ENCODE results near the gene MTFMT. TPM values are rescaled to one million over a fixed set of nuclear protein-coding genes. Genes with fewer than 3 reads are reported as not detected.

Gene MTFMT
- polyA plus RNA-seq, 4 donors: 9.7 to 14.8 (median 12.9) TPM

- Histone ChIP-seq H3K27me3 (ENCODE audit: control insufficient read depth in 3 of 3, insufficient read depth in 3 of 3, low read length in 3 of 3) (no peaks in the 10 kb centered on the region), H3K36me3 (ENCODE audit: control insufficient read depth in 3 of 3, insufficient read depth in 2 of 3, low read depth in 1 of 3, low read length in 3 of 3) (peaks cover 8 to 39% (median 10%) of the 10 kb centered on the region in 3 donors), H3K9me3 (ENCODE audit: control insufficient read depth in 2 of 2, insufficient read depth in 1 of 2, low read depth in 1 of 2, low read length in 1 of 2) (no peaks in the 10 kb centered on the region), H3K4me1 (ENCODE audit: control insufficient read depth in 3 of 3, insufficient read depth in 2 of 3, low read depth in 1 of 3, low read length in 2 of 3) (peaks cover 0 to 41% (median 0%) of the 10 kb centered on the region in 3 donors), H3K27ac (ENCODE audit: low read depth in 1 of 3, low read length in 2 of 3) (peak overlapping the region in 2 of 3 donors; percentile 37 to 39), H3K4me3 (ENCODE audit: low read depth in 1 of 3, low read length in 3 of 3) (no peak overlapping the region)
- DNase-seq (no peak), FAIRE-seq (no peak)
- 96 to 97% (median 96%) methylated on average over 1 of the region's 1 CpG for WGBS, 3 donors
Measured at GRCh38 chr15:64982472-64982871, 47.0 kb downstream of the MTFMT start.

GRCh38 chr15:64981812-64982431 is 47.5 kb downstream of the MTFMT start:
- DNase-seq: peak; percentile 76 to 87
- FAIRE-seq: no peak
- H3K27ac ChIP-seq (ENCODE audit: low read depth in 1 of 3, low read length in 2 of 3): peak overlapping the region; percentile 6 to 80 (median 37)

GRCh38 chr15:64979252-64979710 is 50.2 kb downstream of the MTFMT start:
- H3K4me1 ChIP-seq (ENCODE audit: control insufficient read depth in 3 of 3, insufficient read depth in 2 of 3, low read depth in 1 of 3, low read length in 2 of 3): peaks cover 0 to 25% (median 0%) of the 10 kb centered on the region in 3 donors
- H3K36me3 ChIP-seq (ENCODE audit: control insufficient read depth in 3 of 3, insufficient read depth in 2 of 3, low read depth in 1 of 3, low read length in 3 of 3): peaks cover 8 to 47% (median 16%) of the 10 kb centered on the region in 3 donors
- FAIRE-seq: no peak
- H3K4me3 ChIP-seq (ENCODE audit: low read depth in 1 of 3, low read length in 3 of 3): no peak overlapping the region
- DNase-seq: no peak
- no peak overlapping the region for H3K27ac ChIP-seq (ENCODE audit: low read depth in 1 of 3, low read length in 2 of 3)
- no peaks in the 10 kb centered on the region for H3K9me3 ChIP-seq (ENCODE audit: control insufficient read depth in 2 of 2, insufficient read depth in 1 of 2, low read depth in 1 of 2, low read length in 1 of 2)
- 83 to 96% (median 95%) methylated on average over 7 of the region's 7 CpGs for WGBS, 3 donors
- H3K27me3 ChIP-seq (ENCODE audit: control insufficient read depth in 3 of 3, insufficient read depth in 3 of 3, low read length in 3 of 3): no peaks in the 10 kb centered on the region

More at GRCh38 chr15:64981812-64982431, 47.5 kb downstream of the MTFMT start:
- no peak overlapping the region for H3K4me3 ChIP-seq (ENCODE audit: low read depth in 1 of 3, low read length in 3 of 3)
- H3K9me3 ChIP-seq (ENCODE audit: control insufficient read depth in 2 of 2, insufficient read depth in 1 of 2, low read depth in 1 of 2, low read length in 1 of 2): no peaks in the 10 kb centered on the region
- H3K4me1 ChIP-seq (ENCODE audit: control insufficient read depth in 3 of 3, insufficient read depth in 2 of 3, low read depth in 1 of 3, low read length in 2 of 3): peaks cover 0 to 37% (median 0%) of the 10 kb centered on the region in 3 donors
- peaks cover 8 to 44% (median 11%) of the 10 kb centered on the region in 3 donors for H3K36me3 ChIP-seq (ENCODE audit: control insufficient read depth in 3 of 3, insufficient read depth in 2 of 3, low read depth in 1 of 3, low read length in 3 of 3)
- 49 to 75% (median 55%) methylated on average over 6 of the region's 6 CpGs for WGBS, 3 donors
- no peaks in the 10 kb centered on the region for H3K27me3 ChIP-seq (ENCODE audit: control insufficient read depth in 3 of 3, insufficient read depth in 3 of 3, low read length in 3 of 3)

- no peaks in the 10 kb centered on the region for H3K9me3 ChIP-seq (ENCODE audit: control insufficient read depth in 2 of 2, insufficient read depth in 1 of 2, low read depth in 1 of 2, low read length in 1 of 2)
- no peaks in the 10 kb centered on the region for H3K27me3 ChIP-seq (ENCODE audit: control insufficient read depth in 3 of 3, insufficient read depth in 3 of 3, low read length in 3 of 3)
- 85 to 94% (median 91%) methylated on average over 5 of the region's 5 CpGs for WGBS, 3 donors
- H3K36me3 ChIP-seq (ENCODE audit: control insufficient read depth in 3 of 3, insufficient read depth in 2 of 3, low read depth in 1 of 3, low read length in 3 of 3): peaks cover 14 to 68% (median 24%) of the 10 kb centered on the region in 3 donors
- H3K27ac ChIP-seq (ENCODE audit: low read depth in 1 of 3, low read length in 2 of 3): no peak overlapping the region
- no peak overlapping the region for H3K4me3 ChIP-seq (ENCODE audit: low read depth in 1 of 3, low read length in 3 of 3)
- no peak for DNase-seq
- peaks cover 0 to 4% (median 0%) of the 10 kb centered on the region in 3 donors for H3K4me1 ChIP-seq (ENCODE audit: control insufficient read depth in 3 of 3, insufficient read depth in 2 of 3, low read depth in 1 of 3, low read length in 2 of 3)
- no peak for FAIRE-seq
Measured at GRCh38 chr15:64975390-64975789, 54.0 kb downstream of the MTFMT start.

GRCh38 chr15:64970698-64971097 is 58.7 kb downstream of the MTFMT start:
- Histone ChIP-seq H3K36me3 (ENCODE audit: control insufficient read depth in 3 of 3, insufficient read depth in 2 of 3, low read depth in 1 of 3, low read length in 3 of 3) (peaks cover 21 to 65% (median 22%) of the 10 kb centered on the region in 3 donors), H3K27me3 (ENCODE audit: control insufficient read depth in 3 of 3, insufficient read depth in 3 of 3, low read length in 3 of 3) (no peaks in the 10 kb centered on the region), H3K9me3 (ENCODE audit: control insufficient read depth in 2 of 2, insufficient read depth in 1 of 2, low read depth in 1 of 2, low read length in 1 of 2) (no peaks in the 10 kb centered on the region), H3K27ac (ENCODE audit: low read depth in 1 of 3, low read length in 2 of 3) (no peak overlapping the region), H3K4me1 (ENCODE audit: control insufficient read depth in 3 of 3, insufficient read depth in 2 of 3, low read depth in 1 of 3, low read length in 2 of 3) (no peaks in the 10 kb centered on the region), H3K4me3 (ENCODE audit: low read depth in 1 of 3, low read length in 3 of 3) (no peak overlapping the region)
- DNase-seq: no peak
- 88 to 98% (median 95%) methylated on average over 7 of the region's 7 CpGs for WGBS, 3 donors
- no peak for FAIRE-seq

GRCh38 chr15:64969401-64969800 is 60.0 kb downstream of the MTFMT start:
- 59 to 84% (median 76%) methylated on average over 1 of the region's 1 CpG for WGBS, 3 donors
- Histone ChIP-seq H3K4me3 (ENCODE audit: low read depth in 1 of 3, low read length in 3 of 3) (no peak overlapping the region), H3K4me1 (ENCODE audit: control insufficient read depth in 3 of 3, insufficient read depth in 2 of 3, low read depth in 1 of 3, low read length in 2 of 3) (no peaks in the 10 kb centered on the region), H3K27me3 (ENCODE audit: control insufficient read depth in 3 of 3, insufficient read depth in 3 of 3, low read length in 3 of 3) (no peaks in the 10 kb centered on the region), H3K36me3 (ENCODE audit: control insufficient read depth in 3 of 3, insufficient read depth in 2 of 3, low read depth in 1 of 3, low read length in 3 of 3) (peaks cover 25 to 67% (median 28%) of the 10 kb centered on the region in 3 donors), H3K27ac (ENCODE audit: low read depth in 1 of 3, low read length in 2 of 3) (no peak overlapping the region), H3K9me3 (ENCODE audit: control insufficient read depth in 2 of 2, insufficient read depth in 1 of 2, low read depth in 1 of 2, low read length in 1 of 2) (no peaks in the 10 kb centered on the region)
- FAIRE-seq (no peak), DNase-seq (no peak)

- FAIRE-seq (no peak), DNase-seq (no peak)
- Histone ChIP-seq H3K36me3 (ENCODE audit: control insufficient read depth in 3 of 3, insufficient read depth in 2 of 3, low read depth in 1 of 3, low read length in 3 of 3) (peaks cover 15 to 74% (median 29%) of the 10 kb centered on the region in 3 donors), H3K9me3 (ENCODE audit: control insufficient read depth in 2 of 2, insufficient read depth in 1 of 2, low read depth in 1 of 2, low read length in 1 of 2) (no peaks in the 10 kb centered on the region), H3K4me3 (ENCODE audit: low read depth in 1 of 3, low read length in 3 of 3) (no peak overlapping the region), H3K4me1 (ENCODE audit: control insufficient read depth in 3 of 3, insufficient read depth in 2 of 3, low read depth in 1 of 3, low read length in 2 of 3) (no peaks in the 10 kb centered on the region), H3K27me3 (ENCODE audit: control insufficient read depth in 3 of 3, insufficient read depth in 3 of 3, low read length in 3 of 3) (no peaks in the 10 kb centered on the region), H3K27ac (ENCODE audit: low read depth in 1 of 3, low read length in 2 of 3) (no peak overlapping the region)
- WGBS, 3 donors: 93 to 95% (median 95%) methylated on average over 5 of the region's 5 CpGs
Measured at GRCh38 chr15:64961013-64961412, 68.4 kb downstream of the MTFMT start.

- Histone ChIP-seq H3K27me3 (ENCODE audit: control insufficient read depth in 3 of 3, insufficient read depth in 3 of 3, low read length in 3 of 3) (no peaks in the 10 kb centered on the region), H3K27ac (ENCODE audit: low read depth in 1 of 3, low read length in 2 of 3) (no peak overlapping the region), H3K36me3 (ENCODE audit: control insufficient read depth in 3 of 3, insufficient read depth in 2 of 3, low read depth in 1 of 3, low read length in 3 of 3) (peaks cover 18 to 75% (median 30%) of the 10 kb centered on the region in 3 donors), H3K4me1 (ENCODE audit: control insufficient read depth in 3 of 3, insufficient read depth in 2 of 3, low read depth in 1 of 3, low read length in 2 of 3) (no peaks in the 10 kb centered on the region), H3K9me3 (ENCODE audit: control insufficient read depth in 2 of 2, insufficient read depth in 1 of 2, low read depth in 1 of 2, low read length in 1 of 2) (no peaks in the 10 kb centered on the region), H3K4me3 (ENCODE audit: low read depth in 1 of 3, low read length in 3 of 3) (no peak overlapping the region)
- DNase-seq: no peak
- WGBS, 3 donors: 95 to 99% (median 98%) methylated on average over 6 of the region's 6 CpGs
- no peak for FAIRE-seq
Measured at GRCh38 chr15:64960153-64960552, 69.3 kb downstream of the MTFMT start.

Measured in small intestine (tissue), 7 donors.